Astrocyte of the cerebellum (primary cell): ENCODE results near the gene SMCO4.

Source experiments
- DNase-seq: peaks from one replicate; pipeline ENCODE4 v3.0.0-alpha.2; 2011; ENCODE audit warnings: low read depth
- H3K4me3 ChIP-seq: 2 replicates; pipeline ENCODE4 v1.5.1; 2011; ENCODE audit warnings: mild to moderate bottlenecking, low read depth, low read length, moderate library complexity
- CTCF ChIP-seq: IDR thresholded peaks from 2 replicates; pipeline ENCODE4 v1.5.1; 2012; ENCODE audit warnings: low read length, low read depth, moderate library complexity, mild to moderate bottlenecking; ENCODE audit errors: missing control alignments
- in situ Hi-C: cut with HindIII; loops from 2 replicates; pipeline ENCODE4 v1.10.0; 2017; ENCODE audit warnings: low sequenced_read_pairs

SMCO4 gene

GRCh38 chr11:93492464-93493251 is 50.5 kb downstream of the SMCO4 start:
- no peak overlapping the region for H3K4me3 ChIP-seq
- no peak for DNase-seq
- in situ Hi-C loops, result no loop called here
- TF ChIP-seq CTCF, result no peak

GRCh38 chr11:93491973-93492372 is 51.2 kb downstream of the SMCO4 start:
- no peak for TF ChIP-seq CTCF
- no peak overlapping the region for H3K4me3 ChIP-seq
- no peak for DNase-seq
- in situ Hi-C loops, result no loop called here

GRCh38 chr11:93490996-93491618 is 52.1 kb downstream of the SMCO4 start:
- in situ Hi-C loops, result no loop called here
- no peak overlapping the region for H3K4me3 ChIP-seq
- no peak for TF ChIP-seq CTCF
- no peak for DNase-seq

- TF ChIP-seq CTCF, result no peak
- no peak overlapping the region for H3K4me3 ChIP-seq
- in situ Hi-C loops, result no loop called here
- no peak for DNase-seq
Observed at GRCh38 chr11:93489841-93490240, 53.4 kb downstream of the SMCO4 start.

- H3K4me3 ChIP-seq, result no peak overlapping the region
- in situ Hi-C loops, result no loop called here
- TF ChIP-seq CTCF, result no peak
- DNase-seq, result no peak
Observed at GRCh38 chr11:93487032-93487483, 56.1 kb downstream of the SMCO4 start.

- in situ Hi-C loops, result no loop called here
- DNase-seq, result no peak
- no peak overlapping the region for H3K4me3 ChIP-seq
- TF ChIP-seq CTCF, result no peak
Observed at GRCh38 chr11:93485983-93486382, 57.2 kb downstream of the SMCO4 start.
